GM12801 (cell line): Measurements from ENCODE around the gene TBX22.

Source experiments
- TF ChIP-seq, protein P1 (sequence below): IDR thresholded peaks from one replicate; pipeline ENCODE4 v1.5.1; 2011; ENCODE audit warnings: control low read depth; ENCODE audit not compliant: insufficient read length; ENCODE audit errors: extremely low read depth

Gene TBX22

GRCh38 chrX:80014141-80014940, at the start of gene TBX22:
TBX22 (plus strand) TSS chrX:80014753; CDS start chrX:80022270, 7,517 bp downstream.
- TF ChIP-seq, protein P1, sequence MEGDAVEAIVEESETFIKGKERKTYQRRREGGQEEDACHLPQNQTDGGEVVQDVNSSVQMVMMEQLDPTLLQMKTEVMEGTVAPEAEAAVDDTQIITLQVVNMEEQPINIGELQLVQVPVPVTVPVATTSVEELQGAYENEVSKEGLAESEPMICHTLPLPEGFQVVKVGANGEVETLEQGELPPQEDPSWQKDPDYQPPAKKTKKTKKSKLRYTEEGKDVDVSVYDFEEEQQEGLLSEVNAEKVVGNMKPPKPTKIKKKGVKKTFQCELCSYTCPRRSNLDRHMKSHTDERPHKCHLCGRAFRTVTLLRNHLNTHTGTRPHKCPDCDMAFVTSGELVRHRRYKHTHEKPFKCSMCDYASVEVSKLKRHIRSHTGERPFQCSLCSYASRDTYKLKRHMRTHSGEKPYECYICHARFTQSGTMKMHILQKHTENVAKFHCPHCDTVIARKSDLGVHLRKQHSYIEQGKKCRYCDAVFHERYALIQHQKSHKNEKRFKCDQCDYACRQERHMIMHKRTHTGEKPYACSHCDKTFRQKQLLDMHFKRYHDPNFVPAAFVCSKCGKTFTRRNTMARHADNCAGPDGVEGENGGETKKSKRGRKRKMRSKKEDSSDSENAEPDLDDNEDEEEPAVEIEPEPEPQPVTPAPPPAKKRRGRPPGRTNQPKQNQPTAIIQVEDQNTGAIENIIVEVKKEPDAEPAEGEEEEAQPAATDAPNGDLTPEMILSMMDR = no peak

GRCh38 chrX:79975605-79976004, 38.9 kb upstream of the TBX22 start:
- TF ChIP-seq, protein P1 = no peak

DNA sequence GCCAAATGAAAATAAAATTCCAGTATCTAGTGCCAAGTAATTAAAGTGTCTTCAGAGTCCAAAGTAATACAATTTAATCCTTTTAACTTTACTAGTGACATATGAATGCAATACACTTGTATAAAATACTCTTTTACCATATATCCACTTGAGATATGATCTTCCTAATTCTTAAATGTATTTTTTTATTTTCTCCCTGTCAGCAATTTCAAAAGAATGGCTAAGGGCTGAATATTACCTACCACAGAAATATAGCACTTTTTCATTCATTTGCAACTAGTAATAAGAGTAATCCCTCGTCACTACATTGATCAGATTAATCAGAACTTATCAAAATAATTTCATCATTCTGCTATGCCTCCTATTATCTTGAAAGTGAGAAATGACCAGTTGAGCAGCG, 10.1 kb upstream of the TBX22 start:
- TF ChIP-seq, protein P1 = no peak

DNA sequence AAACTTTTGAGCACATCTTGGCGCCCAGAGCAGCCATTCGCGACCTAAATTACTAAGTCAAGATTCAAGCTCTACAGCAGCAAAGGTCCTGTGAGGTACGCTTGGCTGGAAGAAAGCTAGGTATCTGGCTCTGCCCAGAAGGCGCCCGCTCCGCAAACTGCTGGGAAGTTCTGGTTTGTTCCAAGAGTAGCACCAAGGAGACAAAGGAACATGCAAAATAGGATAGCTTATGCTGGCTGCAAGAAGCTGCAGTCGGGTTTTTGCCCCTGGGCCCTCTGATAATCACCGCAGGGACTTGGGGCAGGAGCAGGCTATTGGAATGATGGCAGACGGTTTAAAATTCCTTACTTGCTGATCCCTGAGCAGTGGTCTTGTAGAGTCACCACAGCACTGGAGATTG, 3.0 kb upstream of the TBX22 start:
- TF ChIP-seq, protein P1 = no peak

DNA sequence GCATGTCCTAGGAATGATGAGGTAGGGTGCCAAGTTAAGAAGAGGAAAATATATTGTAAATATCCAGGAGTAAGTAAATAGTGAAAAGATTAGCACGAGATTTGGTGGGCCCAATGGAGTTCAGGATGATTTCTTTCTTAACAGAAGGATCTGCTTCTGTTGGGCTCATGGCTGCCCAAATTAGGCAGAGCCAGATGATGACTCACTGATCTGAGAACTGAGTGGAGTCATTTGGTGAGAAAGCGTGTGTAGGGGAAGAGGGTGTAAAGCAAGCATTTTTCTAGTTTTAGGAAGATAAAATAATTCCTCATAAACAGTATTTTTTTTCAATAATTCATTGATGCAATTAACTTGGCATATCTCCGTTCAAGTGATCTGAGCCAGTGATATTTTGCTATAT, 1.6 kb downstream of the TBX22 start:
- TF ChIP-seq, protein P1 = no peak

DNA sequence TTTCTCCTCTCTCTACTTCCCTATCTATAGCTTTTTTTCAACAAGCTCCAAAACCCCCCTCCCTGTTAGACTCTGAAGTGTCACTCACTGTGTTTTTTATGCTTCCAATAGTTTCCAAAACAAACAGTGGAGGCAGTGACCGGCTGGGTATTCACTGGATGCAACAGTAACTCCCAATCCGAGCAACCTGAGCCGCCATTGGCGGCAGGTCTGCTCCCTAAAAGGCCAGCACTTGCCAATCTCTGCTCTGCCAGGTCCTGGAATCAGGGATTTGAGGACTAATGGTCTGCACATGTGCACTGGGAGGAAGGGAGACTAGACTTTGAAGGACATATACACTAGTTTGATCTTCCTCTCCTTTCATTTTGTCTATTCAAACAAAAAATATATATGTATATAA, 7.1 kb downstream of the TBX22 start:
- TF ChIP-seq, protein P1 = no peak

DNA sequence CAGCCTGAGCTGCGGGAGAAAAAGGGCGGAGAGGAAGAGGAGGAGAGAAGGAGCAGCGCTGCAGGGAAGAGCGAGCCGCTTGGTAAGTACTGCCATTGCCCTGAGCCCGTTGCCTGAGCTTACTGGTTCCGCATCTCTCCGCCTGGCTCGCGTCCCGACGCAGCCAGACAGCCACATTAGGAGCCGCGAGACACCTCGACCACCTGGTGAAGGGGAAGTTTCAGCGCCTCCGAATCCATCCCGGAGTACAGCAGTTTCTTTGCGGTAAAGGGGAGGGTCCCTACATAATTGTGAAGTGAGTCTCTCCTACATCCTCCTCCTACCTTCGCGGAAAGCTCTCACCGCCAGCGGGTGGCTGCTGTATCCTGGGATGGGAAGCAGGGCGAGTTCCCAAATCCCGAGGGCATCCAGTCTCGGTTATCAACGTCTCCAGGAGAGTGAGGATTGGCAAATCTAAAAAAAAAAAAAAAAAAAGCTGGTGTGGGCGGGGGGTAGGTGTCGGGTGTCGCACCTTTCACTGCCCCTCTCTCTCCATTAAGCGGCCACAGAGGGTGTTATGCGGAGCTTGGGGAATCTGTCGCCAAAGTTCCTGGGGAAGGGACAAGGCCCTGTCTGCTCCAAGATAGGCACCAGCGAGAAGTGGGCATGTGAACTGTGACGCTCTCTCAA, 7.9 kb downstream of the TBX22 start:
- TF ChIP-seq, protein P1 = no peak
